Epithelial cell of proximal tubule (primary cell): ENCODE data around the gene SCP2. TPM values are rescaled to one million over a fixed set of nuclear protein-coding genes. Genes with fewer than 3 reads are reported as not detected.
"Not testable (repeated sequence)": the region's sequence is repeated elsewhere in the genome, so short reads cannot be mapped to it uniquely, and the experiment has no call there.

Experiments
- DNase-seq: peaks from one replicate; pipeline ENCODE4 v3.0.0-alpha.2; 2011; ENCODE audit warnings: low read depth
- H3K4me3 ChIP-seq: 2 replicates; pipeline ENCODE4 v1.5.1; 2011; ENCODE audit warnings: low read depth, mild to moderate bottlenecking, low read length
- CTCF ChIP-seq: conservative IDR thresholded peaks from 2 replicates; pipeline ENCODE4 v1.5.1; 2012; ENCODE audit warnings: low read depth, mild to moderate bottlenecking, low read length
- total RNA-seq: library from RNA; depleted of rRNA; stranded (reverse); fragments of >200 nt; gene quantifications from 2 replicates; pipeline ENCODE4 v1.2.3, GENCODE V29; 2015

SCP2 gene
- total RNA-seq, 1 donor from 2014 or later: 110 TPM

GRCh38 chr1:52943876-52944416 lies 16.9 kb downstream of the SCP2 start:
- no peak overlapping the region for H3K4me3 ChIP-seq
- TF ChIP-seq CTCF: no peak
- DNase-seq: no peak

- DNase-seq: no peak
- no peak for TF ChIP-seq CTCF
- no peak overlapping the region for H3K4me3 ChIP-seq
Measured at GRCh38 chr1:52944566-52944965, 17.5 kb downstream of the SCP2 start.

- no peak for DNase-seq
Measured at GRCh38 chr1:52947490-52947889, 20.4 kb downstream of the SCP2 start.

GRCh38 chr1:52949602-52950001 lies 22.5 kb downstream of the SCP2 start:
- DNase-seq, H3K4me3 ChIP-seq: not testable (repeated sequence)

More at GRCh38 chr1:52947490-52947889, 20.4 kb downstream of the SCP2 start:
- no peak for TF ChIP-seq CTCF
- H3K4me3 ChIP-seq: no peak overlapping the region

GRCh38 chr1:52952112-52952511 lies 25.0 kb downstream of the SCP2 start:
- H3K4me3 ChIP-seq: no peak overlapping the region
- TF ChIP-seq CTCF: no peak
- no peak for DNase-seq

GRCh38 chr1:52955129-52955970 lies 28.3 kb downstream of the SCP2 start:
- DNase-seq: peak; percentile 75
- H3K4me3 ChIP-seq: no peak overlapping the region

GRCh38 chr1:52963101-52963500 lies 36.0 kb downstream of the SCP2 start:
- DNase-seq: no peak
- TF ChIP-seq CTCF: no peak
- no peak overlapping the region for H3K4me3 ChIP-seq

More at GRCh38 chr1:52955129-52955970, 28.3 kb downstream of the SCP2 start:
- TF ChIP-seq CTCF: no peak
